ENCODE measurements around the gene SLC25A44.

SLC25A44 gene

DNA sequence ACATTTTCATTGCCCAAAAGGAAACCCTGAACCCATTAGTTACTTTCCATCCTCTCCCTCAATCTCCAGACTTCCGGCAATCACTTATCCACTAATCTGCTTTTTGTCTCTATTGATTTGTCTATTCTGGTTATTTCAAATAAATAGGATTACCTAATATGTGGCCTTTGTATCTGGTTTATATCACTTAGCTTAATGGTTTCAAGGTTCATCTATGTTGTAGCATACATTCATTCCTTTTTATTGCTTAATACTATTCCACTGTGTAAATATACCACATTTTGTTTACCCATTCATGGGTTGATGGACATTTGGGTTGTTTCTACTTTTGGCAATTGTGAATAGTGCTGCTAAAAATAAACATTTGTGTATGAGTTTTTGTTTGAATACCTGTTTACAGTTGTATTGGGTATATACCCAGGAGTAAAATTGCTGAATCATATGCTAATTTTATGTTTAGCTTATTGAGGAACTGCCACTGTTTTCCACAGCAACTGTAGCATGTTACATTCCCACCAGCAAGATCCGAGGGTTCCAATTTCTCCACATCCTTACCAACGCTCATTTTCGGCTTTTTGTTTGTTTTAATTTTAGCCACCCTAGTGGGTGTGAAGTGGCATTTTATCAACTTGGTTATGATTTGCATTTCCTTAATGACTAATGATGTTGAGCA is 2.5 kb upstream of the SLC25A44 start:
- Histone ChIP-seq H3F3A (ENCODE audit: control insufficient read depth, insufficient read depth) (no peaks in the 10 kb centered on the region), H3K79me2 (ENCODE audit: control insufficient read depth, low read length) (peaks cover 29% of the 10 kb centered on the region), H3K4me2 (ENCODE audit: low read length) (no peak overlapping the region), H3K4me3 (ENCODE audit: low read length) (no peak overlapping the region), H3K9me2 (replicated peaks; ENCODE audit: control insufficient read depth, low read length) (no peaks in the 10 kb centered on the region), H3K9me3 (ENCODE audit: control insufficient read depth, insufficient read depth, low read length) (no peaks in the 10 kb centered on the region; the same call in 1 of the 2 replicates), H4K20me1 (ENCODE audit: control insufficient read depth, insufficient read depth, low read depth, low read length) (no peaks in the 10 kb centered on the region), H3K36me3 (ENCODE audit: control insufficient read depth, low read length) (peaks cover 16% of the 10 kb centered on the region), H3K27ac (ENCODE audit: low read depth, low read length) (no peak overlapping the region), H3K27me3 (ENCODE audit: control insufficient read depth, low read length) (no peaks in the 10 kb centered on the region), H3K4me1 (ENCODE audit: control insufficient read depth, low read length) (peaks cover 25% of the 10 kb centered on the region)
- no peak for TF ChIP-seq EZH2phosphoT487 (IDR thresholded peaks at IDR 0.05; ENCODE audit: borderline replicate concordance, low read length)
- TF ChIP-seq, protein P1, sequence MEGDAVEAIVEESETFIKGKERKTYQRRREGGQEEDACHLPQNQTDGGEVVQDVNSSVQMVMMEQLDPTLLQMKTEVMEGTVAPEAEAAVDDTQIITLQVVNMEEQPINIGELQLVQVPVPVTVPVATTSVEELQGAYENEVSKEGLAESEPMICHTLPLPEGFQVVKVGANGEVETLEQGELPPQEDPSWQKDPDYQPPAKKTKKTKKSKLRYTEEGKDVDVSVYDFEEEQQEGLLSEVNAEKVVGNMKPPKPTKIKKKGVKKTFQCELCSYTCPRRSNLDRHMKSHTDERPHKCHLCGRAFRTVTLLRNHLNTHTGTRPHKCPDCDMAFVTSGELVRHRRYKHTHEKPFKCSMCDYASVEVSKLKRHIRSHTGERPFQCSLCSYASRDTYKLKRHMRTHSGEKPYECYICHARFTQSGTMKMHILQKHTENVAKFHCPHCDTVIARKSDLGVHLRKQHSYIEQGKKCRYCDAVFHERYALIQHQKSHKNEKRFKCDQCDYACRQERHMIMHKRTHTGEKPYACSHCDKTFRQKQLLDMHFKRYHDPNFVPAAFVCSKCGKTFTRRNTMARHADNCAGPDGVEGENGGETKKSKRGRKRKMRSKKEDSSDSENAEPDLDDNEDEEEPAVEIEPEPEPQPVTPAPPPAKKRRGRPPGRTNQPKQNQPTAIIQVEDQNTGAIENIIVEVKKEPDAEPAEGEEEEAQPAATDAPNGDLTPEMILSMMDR (IDR thresholded peaks at IDR 0.05; ENCODE audit: low read depth, low read length, poor library complexity, severe bottlenecking), result no peak

DNA sequence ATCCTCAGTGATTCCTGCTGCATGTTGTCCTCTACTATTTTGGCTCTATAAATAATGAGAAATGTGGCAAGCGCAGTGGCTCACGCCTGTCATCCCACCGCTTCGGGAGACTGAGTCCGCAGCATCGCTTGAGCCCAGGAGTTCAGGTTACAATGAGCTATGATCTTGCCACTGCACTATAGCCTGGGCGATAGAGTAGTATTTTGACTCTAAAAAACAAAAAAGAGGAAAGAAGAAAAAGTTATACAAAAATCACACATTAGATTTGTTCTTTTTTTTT is 756 bp upstream of the SLC25A44 start:
- Histone ChIP-seq H3F3A (ENCODE audit: control insufficient read depth, insufficient read depth) (no peaks in the 10 kb centered on the region), H3K9me3 (ENCODE audit: control insufficient read depth, insufficient read depth, low read length) (no peaks in the 10 kb centered on the region; the same call in 1 of the 2 replicates), H3K79me2 (ENCODE audit: control insufficient read depth, low read length) (peaks cover 45% of the 10 kb centered on the region), H3K36me3 (ENCODE audit: control insufficient read depth, low read length) (peaks cover 21% of the 10 kb centered on the region), H3K4me3 (ENCODE audit: low read length) (peak overlapping the region; percentile 94), H3K27ac (ENCODE audit: low read depth, low read length) (peak overlapping the region; percentile 71), H3K27me3 (ENCODE audit: control insufficient read depth, low read length) (no peaks in the 10 kb centered on the region), H3K9me2 (replicated peaks; ENCODE audit: control insufficient read depth, low read length) (no peaks in the 10 kb centered on the region), H3K4me2 (ENCODE audit: low read length) (peak overlapping the region; percentile 87), H3K4me1 (ENCODE audit: control insufficient read depth, low read length) (peaks cover 25% of the 10 kb centered on the region), H4K20me1 (ENCODE audit: control insufficient read depth, insufficient read depth, low read depth, low read length) (no peaks in the 10 kb centered on the region)
- TF ChIP-seq, protein P1 (IDR thresholded peaks at IDR 0.05; ENCODE audit: low read depth, low read length, poor library complexity, severe bottlenecking), result no peak
- TF ChIP-seq EZH2phosphoT487 (IDR thresholded peaks at IDR 0.05; ENCODE audit: borderline replicate concordance, low read length), result no peak

DNA sequence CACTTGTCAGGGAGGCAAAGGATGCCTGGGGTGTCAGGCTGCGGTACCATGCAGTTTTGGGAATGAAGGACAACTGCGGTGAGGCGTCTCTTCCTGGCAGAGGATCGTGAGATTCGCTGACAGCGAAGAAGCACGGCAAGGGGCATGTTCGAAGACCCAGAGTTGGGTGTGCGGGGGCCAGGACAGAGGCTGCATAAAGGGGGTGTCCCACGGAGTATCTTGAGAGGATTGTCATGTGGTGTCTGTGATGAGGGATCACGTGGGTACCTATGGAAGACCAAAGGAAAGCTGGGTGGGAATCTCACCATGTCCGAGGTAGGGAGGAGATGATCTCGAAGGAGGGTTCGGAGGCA is 372 bp downstream of the SLC25A44 start:
- H4K20me1 ChIP-seq (ENCODE audit: control insufficient read depth, insufficient read depth, low read depth, low read length), result no peaks in the 10 kb centered on the region
- H3K9me2 ChIP-seq (replicated peaks; ENCODE audit: control insufficient read depth, low read length), result no peaks in the 10 kb centered on the region
- H3K27ac ChIP-seq (ENCODE audit: low read depth, low read length), result 0 out of 2 replicates have a peak overlapping the region, but pooled peaks have one; percentile 10
- H3K4me3 ChIP-seq (ENCODE audit: low read length), result peak overlapping the region; percentile 94
- peak overlapping the region; percentile 69 for H3K4me2 ChIP-seq (ENCODE audit: low read length)
- peaks cover 56% of the 10 kb centered on the region for H3K79me2 ChIP-seq (ENCODE audit: control insufficient read depth, low read length)
- no peaks in the 10 kb centered on the region for H3F3A ChIP-seq (ENCODE audit: control insufficient read depth, insufficient read depth)
- no peaks in the 10 kb centered on the region; the same call in 1 of the 2 replicates for H3K9me3 ChIP-seq (ENCODE audit: control insufficient read depth, insufficient read depth, low read length)
- H3K36me3 ChIP-seq (ENCODE audit: control insufficient read depth, low read length), result peaks cover 22% of the 10 kb centered on the region
- no peaks in the 10 kb centered on the region for H3K27me3 ChIP-seq (ENCODE audit: control insufficient read depth, low read length)
- H3K4me1 ChIP-seq (ENCODE audit: control insufficient read depth, low read length), result peaks cover 25% of the 10 kb centered on the region
- TF ChIP-seq, protein P1 (IDR thresholded peaks at IDR 0.05; ENCODE audit: low read depth, low read length, poor library complexity, severe bottlenecking), result no peak
- TF ChIP-seq EZH2phosphoT487 (IDR thresholded peaks at IDR 0.05; ENCODE audit: borderline replicate concordance, low read length), result no peak

Data from DOHH2 (cell line).